Measurements from ENCODE around the gene NAGLU. TPM values are rescaled to one million over a fixed set of nuclear protein-coding genes. Genes with fewer than 3 reads are reported as not detected.

NAGLU gene
- total and polyA plus RNA-seq, 2 experiments from 2014 or later, result 39.4 to 68.1 TPM

- H2AFZ ChIP-seq, result peak overlapping the region; percentile 41; the same call in 1 of the 2 replicates
- peak overlapping the region; percentile 25 for H3K4me3 ChIP-seq
Measured at GRCh38 chr17:42518046-42518754, 17.8 kb upstream of the NAGLU start.

DNA sequence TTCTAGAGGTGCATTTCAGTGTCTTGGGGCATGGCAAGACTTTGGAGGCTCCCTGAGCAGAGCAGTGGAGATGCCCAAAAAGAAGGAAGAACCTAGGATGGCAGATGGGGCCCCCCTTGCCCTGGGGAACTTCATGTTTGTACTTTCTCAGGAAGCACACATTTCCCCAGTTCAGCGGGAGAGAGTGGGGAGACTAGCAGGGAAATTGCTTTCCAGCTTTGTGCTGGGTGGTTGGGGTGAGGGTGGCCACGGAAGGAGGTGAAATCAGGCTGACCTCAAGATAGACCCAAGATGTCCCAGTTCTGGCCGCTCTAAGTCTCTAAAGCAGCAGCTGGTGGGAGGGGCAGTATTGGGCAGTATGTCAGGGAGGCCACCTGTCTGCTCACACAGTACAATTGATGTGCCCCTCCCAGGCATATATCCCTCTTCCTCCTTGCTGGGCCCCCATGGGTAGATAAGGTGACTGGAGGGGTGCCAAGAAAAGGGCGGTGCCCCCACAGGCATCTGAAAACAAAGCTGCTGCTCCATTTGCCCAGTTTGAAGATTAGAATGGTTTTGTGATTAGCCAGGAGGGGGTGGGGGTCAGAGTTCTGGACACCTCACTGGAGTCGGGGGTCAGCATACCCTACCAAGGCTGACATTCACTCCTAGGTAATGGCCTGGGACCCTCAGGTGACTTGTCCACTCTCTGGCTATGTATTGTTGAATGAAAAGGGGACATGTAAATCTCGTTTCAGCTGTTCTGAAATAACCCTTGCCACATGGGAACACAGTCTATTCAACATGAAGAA lies 17.1 kb upstream of the NAGLU start:
- in situ Hi-C loops (cut with MboI), result no loop called here
- peaks cover 64% of the 10 kb centered on the region for H3F3A ChIP-seq (ENCODE audit: insufficient read depth)
- H3K9ac ChIP-seq, result peak overlapping the region; percentile 83

More at GRCh38 chr17:42518046-42518754, 17.8 kb upstream of the NAGLU start:
- Histone ChIP-seq H3K9me3 (ENCODE audit: low read depth) (no peaks in the 10 kb centered on the region), H3K9me2 (ENCODE audit: insufficient read depth) (no peaks in the 10 kb centered on the region), H3K36me3 (ENCODE audit: low read depth) (no peaks in the 10 kb centered on the region), H3K79me2 (ENCODE audit: insufficient read depth) (no peaks in the 10 kb centered on the region), H3K27ac (peak overlapping the region; percentile 99), H3K4me1 (ENCODE audit: insufficient read depth) (peaks cover 52% of the 10 kb centered on the region), H3F3A (ENCODE audit: insufficient read depth) (peaks cover 59% of the 10 kb centered on the region), H3K9ac (peak overlapping the region; percentile 83), H3K27me3 (replicated peaks; ENCODE audit: insufficient read depth) (no peaks in the 10 kb centered on the region), H3K4me2 (ENCODE audit: unreplicated experiment) (peak overlapping the region; percentile 77), H4K20me1 (ENCODE audit: insufficient read depth) (no peaks in the 10 kb centered on the region)
- DNase-seq, result peak; percentile 96
- WGBS, 2 experiments (ENCODE audit: low coverage in 1 of 2, low lambda C conversion rate in 2 of 2, missing lambda C conversion rate in 2 of 2), result 9% methylated on average over 9 of the region's 9 CpGs
- TF ChIP-seq EZH2 (IDR thresholded peaks at IDR 0.05; ENCODE audit: insufficient read depth, poor library complexity, severe bottlenecking) (no peak), EZH2phosphoT487 (IDR thresholded peaks at IDR 0.05; ENCODE audit: insufficient read depth, low read depth) (no peak)
- in situ Hi-C loops (cut with MboI), result no loop called here

GRCh38 chr17:42519546-42520491 lies 16.2 kb upstream of the NAGLU start:
- Histone ChIP-seq H2AFZ (no peak overlapping the region), H3F3A (ENCODE audit: insufficient read depth) (peaks cover 71% of the 10 kb centered on the region), H3K4me2 (ENCODE audit: unreplicated experiment) (peak overlapping the region; percentile 74), H3K4me3 (peak overlapping the region; percentile 43), H3K9me3 (ENCODE audit: low read depth) (no peaks in the 10 kb centered on the region), H3K9ac (peak overlapping the region; percentile 83), H3K79me2 (ENCODE audit: insufficient read depth) (no peaks in the 10 kb centered on the region), H3K4me1 (ENCODE audit: insufficient read depth) (peaks cover 64% of the 10 kb centered on the region), H4K20me1 (ENCODE audit: insufficient read depth) (no peaks in the 10 kb centered on the region), H3K27ac (peak overlapping the region; percentile 99), H3K27me3 (replicated peaks; ENCODE audit: insufficient read depth) (no peaks in the 10 kb centered on the region), H3K36me3 (ENCODE audit: low read depth) (no peaks in the 10 kb centered on the region), H3K9me2 (ENCODE audit: insufficient read depth) (no peaks in the 10 kb centered on the region)
- in situ Hi-C loops (cut with MboI), result loop anchor here (10.0 kb wide), 1 partner anchor 195 kb away; no protein-coding TSS in a partner anchor
- peak; percentile 99 for DNase-seq
- no peak for TF ChIP-seq EZH2 (IDR thresholded peaks at IDR 0.05; ENCODE audit: insufficient read depth, poor library complexity, severe bottlenecking)
- no peak for TF ChIP-seq EZH2phosphoT487 (IDR thresholded peaks at IDR 0.05; ENCODE audit: insufficient read depth, low read depth)
- 6 to 9% methylated on average over 12 of the region's 12 CpGs for whole genome bisulfite sequencing, 2 experiments (ENCODE audit: low coverage in 1 of 2, low lambda C conversion rate in 2 of 2, missing lambda C conversion rate in 2 of 2)

More for the DNA sequence above, 17.1 kb upstream of the NAGLU start:
- Histone ChIP-seq H2AFZ (no peak overlapping the region), H3K4me3 (peak overlapping the region; percentile 23; the same call in 1 of the 2 replicates), H4K20me1 (ENCODE audit: insufficient read depth) (no peaks in the 10 kb centered on the region), H3K27me3 (replicated peaks; ENCODE audit: insufficient read depth) (no peaks in the 10 kb centered on the region), H3K4me2 (ENCODE audit: unreplicated experiment) (peak overlapping the region; percentile 74), H3K9me3 (ENCODE audit: low read depth) (no peaks in the 10 kb centered on the region), H3K79me2 (ENCODE audit: insufficient read depth) (no peaks in the 10 kb centered on the region), H3K4me1 (ENCODE audit: insufficient read depth) (peaks cover 55% of the 10 kb centered on the region), H3K9me2 (ENCODE audit: insufficient read depth) (no peaks in the 10 kb centered on the region), H3K36me3 (ENCODE audit: low read depth) (no peaks in the 10 kb centered on the region), H3K27ac (peak overlapping the region; percentile 99)
- WGBS, 2 experiments (ENCODE audit: low coverage in 1 of 2, low lambda C conversion rate in 2 of 2, missing lambda C conversion rate in 2 of 2), result 25 to 35% methylated on average over 6 of the region's 6 CpGs
- no peak for DNase-seq
- no peak for TF ChIP-seq EZH2 (IDR thresholded peaks at IDR 0.05; ENCODE audit: insufficient read depth, poor library complexity, severe bottlenecking)
- TF ChIP-seq EZH2phosphoT487 (IDR thresholded peaks at IDR 0.05; ENCODE audit: insufficient read depth, low read depth), result no peak

Measured in GM23248 (cell line).